ENCODE results near the gene CDKAL1.

GRCh38 chr6:20532881-20533280, 1.4 kb upstream of the CDKAL1 start:
- TF ChIP-seq EZH2 (IDR thresholded peaks at IDR 0.05; ENCODE audit: borderline replicate concordance, low read depth, low read length, severe bottlenecking) (no peak), CTCF (IDR thresholded peaks at IDR 0.05; ENCODE audit: extremely low read depth in 1 of 2, insufficient read depth in 1 of 2, low read depth in 1 of 2, low read length in 2 of 2) (no peak), POLR2A (IDR thresholded peaks at IDR 0.05; ENCODE audit: low read depth, low read length) (no peak), POLR2AphosphoS5 (IDR thresholded peaks at IDR 0.05; ENCODE audit: insufficient read depth, low read depth, low read length) (no peak), MAX (IDR thresholded peaks at IDR 0.05; ENCODE audit: insufficient read depth, insufficient read length) (no peak), MYC (IDR thresholded peaks at IDR 0.05; ENCODE audit: low read depth, low read length) (no peak), FOS (IDR thresholded peaks at IDR 0.05; ENCODE audit: borderline replicate concordance, insufficient read depth, low read length) (no peak), JUN (IDR thresholded peaks at IDR 0.05; ENCODE audit: borderline replicate concordance, insufficient read depth, insufficient read length, low read depth) (no peak)
